ENCODE data around the gene CPLX3. TPM values are rescaled to one million over a fixed set of nuclear protein-coding genes. Genes with fewer than 3 reads are reported as not detected.
A peak's percentile ranks its signal among the peaks of the same experiment; 100 is the strongest.

CPLX3 gene
- total RNA-seq, 1 donor from 2014 or later: 1.2 TPM

- peaks cover 13% of the 10 kb centered on the region for H3K36me3 ChIP-seq
- H3K27ac ChIP-seq (replicated peaks): no peak overlapping the region
- intact Hi-C loops (cut with micrococcal nuclease): no loop called here
- TF ChIP-seq CTCF (IDR thresholded peaks at IDR 0.05; ENCODE audit: borderline replicate concordance): no peak
- H3K27me3 ChIP-seq (ENCODE audit: low read depth): no peaks in the 10 kb centered on the region
- no peak overlapping the region for H3K4me3 ChIP-seq
- DNase-seq: no peak
- no peaks in the 10 kb centered on the region for H3K9me3 ChIP-seq (replicated peaks)
- peaks cover 28% of the 10 kb centered on the region for H3K4me1 ChIP-seq
Measured at GRCh38 chr15:74838746-74839525, 12.5 kb downstream of the CPLX3 start.

GRCh38 chr15:74839526-74840395, 13.3 kb downstream of the CPLX3 start:
- H3K27ac ChIP-seq (replicated peaks): no peak overlapping the region
- intact Hi-C loops (cut with micrococcal nuclease): no loop called here
- peaks cover 14% of the 10 kb centered on the region for H3K36me3 ChIP-seq
- TF ChIP-seq CTCF (IDR thresholded peaks at IDR 0.05; ENCODE audit: borderline replicate concordance): no peak
- peaks cover 29% of the 10 kb centered on the region for H3K4me1 ChIP-seq
- H3K4me3 ChIP-seq: no peak overlapping the region
- no peaks in the 10 kb centered on the region for H3K9me3 ChIP-seq (replicated peaks)
- H3K27me3 ChIP-seq (ENCODE audit: low read depth): no peaks in the 10 kb centered on the region
- DNase-seq: no peak

GRCh38 chr15:74840851-74841775, 14.7 kb downstream of the CPLX3 start:
- intact Hi-C loops (cut with micrococcal nuclease): no loop called here
- peaks cover 29% of the 10 kb centered on the region for H3K4me1 ChIP-seq
- H3K4me3 ChIP-seq: no peak overlapping the region
- no peaks in the 10 kb centered on the region for H3K9me3 ChIP-seq (replicated peaks)
- no peak for DNase-seq
- H3K27me3 ChIP-seq (ENCODE audit: low read depth): no peaks in the 10 kb centered on the region
- TF ChIP-seq CTCF (IDR thresholded peaks at IDR 0.05; ENCODE audit: borderline replicate concordance): no peak
- peaks cover 27% of the 10 kb centered on the region for H3K36me3 ChIP-seq
- no peak overlapping the region for H3K27ac ChIP-seq (replicated peaks)

- TF ChIP-seq CTCF (IDR thresholded peaks at IDR 0.05; ENCODE audit: borderline replicate concordance): no peak
- Histone ChIP-seq H3K27me3 (ENCODE audit: low read depth) (no peaks in the 10 kb centered on the region), H3K9me3 (replicated peaks) (no peaks in the 10 kb centered on the region), H3K4me1 (peaks cover 32% of the 10 kb centered on the region), H3K4me3 (peak overlapping the region; percentile 96), H3K27ac (replicated peaks) (peak overlapping the region; percentile 93), H3K36me3 (peaks cover 27% of the 10 kb centered on the region)
- no peak for DNase-seq
- intact Hi-C loops (cut with micrococcal nuclease): no loop called here
Measured at GRCh38 chr15:74841891-74842373, 15.5 kb downstream of the CPLX3 start.

All from left ventricle myocardium inferior (tissue), 1 donor.